KG1 (cell line): ENCODE data around the gene CACNB2.
"Not testable (repeated sequence)": the region's sequence is repeated elsewhere in the genome, so short reads cannot be mapped to it uniquely, and the experiment has no call there.

Experiments
- DNase-seq: peaks from one replicate; lab custom pipeline; 2025; lab: John Stamatoyannopoulos, UW

Gene CACNB2

DNA sequence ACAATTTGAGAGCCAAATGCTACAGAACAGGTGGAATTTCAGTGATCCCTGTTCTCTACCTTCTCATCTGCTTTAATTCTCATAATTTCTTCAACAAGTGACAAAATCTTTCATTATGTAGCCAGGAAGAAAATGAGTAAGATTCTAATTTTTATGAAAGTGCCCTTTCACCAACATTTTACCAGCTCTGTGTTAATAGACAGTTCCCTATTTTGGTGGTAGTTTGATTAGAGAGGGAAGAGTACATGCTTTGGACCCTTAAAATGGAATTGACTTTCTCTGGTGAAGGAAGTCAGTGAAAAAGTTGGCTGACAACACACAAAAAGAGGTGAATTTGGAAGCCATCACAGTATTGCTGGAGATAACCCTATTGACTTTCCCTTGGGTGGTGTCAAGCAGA, 61.7 kb downstream of the CACNB2 start:
- no peak for DNase-seq

DNA sequence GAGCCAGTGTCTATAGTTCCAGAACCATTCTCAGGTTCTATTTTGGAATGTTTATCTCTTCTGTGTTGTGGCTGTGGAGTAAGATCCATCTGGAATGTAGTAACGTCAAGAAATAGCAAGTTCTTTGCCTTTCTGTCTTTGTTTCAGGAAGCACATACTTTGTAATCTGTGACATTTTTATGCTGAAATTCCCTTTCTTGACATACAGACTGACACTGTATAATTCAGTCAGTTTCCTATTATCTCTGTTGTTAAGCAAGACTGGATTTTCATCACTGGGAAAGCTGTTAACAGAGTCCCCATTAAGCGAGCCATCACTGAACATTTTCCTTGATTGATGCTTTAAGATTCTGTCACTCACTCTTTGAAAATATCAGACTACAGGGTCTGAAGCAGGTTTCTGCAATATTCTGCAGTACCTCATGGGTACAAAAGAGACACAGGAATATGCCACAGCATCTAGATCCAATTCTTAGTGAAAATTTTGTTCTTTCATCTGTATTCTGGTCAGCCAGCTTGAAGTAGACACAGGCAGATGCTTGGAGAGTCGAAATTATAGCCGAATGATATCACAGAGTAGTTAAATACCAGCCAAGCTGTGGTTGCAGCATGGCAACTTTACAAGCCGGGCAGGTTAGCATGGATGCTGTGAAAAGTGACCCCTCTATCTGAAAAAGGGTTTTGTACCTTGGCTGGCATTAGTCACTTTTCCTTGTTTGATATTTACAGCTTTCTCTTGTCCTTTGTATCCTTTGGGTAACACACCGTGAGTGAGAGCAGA, 62.6 kb downstream of the CACNB2 start:
- no peak for DNase-seq

DNA sequence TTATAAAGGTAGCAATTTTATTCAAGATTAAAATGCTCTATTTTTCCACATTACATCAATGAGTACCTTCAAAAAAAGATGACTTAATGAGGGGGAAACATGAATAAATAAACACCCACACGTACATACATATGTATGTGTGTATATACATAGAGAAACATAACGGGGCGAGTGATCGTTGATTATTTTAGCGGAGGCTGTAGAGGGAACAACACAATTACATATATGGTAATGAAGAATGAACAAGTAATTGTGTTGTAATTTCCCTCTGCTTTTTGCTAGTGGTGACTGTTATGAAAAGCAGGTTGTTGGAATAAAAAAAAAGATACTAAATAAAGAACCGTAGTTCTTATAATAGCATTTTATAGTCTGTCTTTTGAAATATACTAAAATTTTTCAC, 63.2 kb downstream of the CACNB2 start:
- no peak for DNase-seq

DNA sequence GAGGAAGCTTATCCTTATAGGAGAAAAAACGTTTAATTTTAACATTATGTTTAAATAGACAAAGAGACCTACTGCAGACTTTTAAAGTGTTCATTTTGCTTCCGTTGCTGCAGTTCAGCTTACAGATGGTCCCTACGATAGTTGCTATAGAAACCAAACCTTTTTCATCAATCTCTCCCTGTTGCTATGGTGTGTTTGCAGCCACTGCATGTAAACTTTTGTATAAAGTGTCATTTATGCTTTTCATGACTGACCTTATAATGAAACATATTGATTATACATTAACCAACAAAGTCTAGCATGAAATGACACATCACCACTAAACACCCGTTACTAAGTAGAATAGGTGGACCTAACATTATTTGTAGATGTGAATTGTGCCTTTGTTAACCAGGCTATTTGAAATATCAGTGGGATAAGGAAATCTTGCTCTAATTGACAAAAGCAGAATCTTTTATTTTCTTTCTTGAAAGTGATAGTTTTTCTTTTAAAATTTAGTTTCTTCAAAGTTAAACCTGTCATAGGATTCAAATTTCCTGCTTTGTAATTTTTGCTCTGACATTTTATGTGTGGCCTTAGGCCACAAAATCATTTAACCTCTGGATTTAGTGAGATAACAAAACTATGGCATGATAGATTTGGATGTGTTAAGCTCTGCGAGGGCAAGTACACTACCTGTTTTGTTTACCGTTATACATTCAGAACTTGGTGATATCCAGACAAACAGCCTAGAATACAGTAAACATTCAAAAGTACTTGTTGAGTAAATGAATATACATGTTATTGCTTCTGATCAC, 64.0 kb downstream of the CACNB2 start:
- DNase-seq = no peak

DNA sequence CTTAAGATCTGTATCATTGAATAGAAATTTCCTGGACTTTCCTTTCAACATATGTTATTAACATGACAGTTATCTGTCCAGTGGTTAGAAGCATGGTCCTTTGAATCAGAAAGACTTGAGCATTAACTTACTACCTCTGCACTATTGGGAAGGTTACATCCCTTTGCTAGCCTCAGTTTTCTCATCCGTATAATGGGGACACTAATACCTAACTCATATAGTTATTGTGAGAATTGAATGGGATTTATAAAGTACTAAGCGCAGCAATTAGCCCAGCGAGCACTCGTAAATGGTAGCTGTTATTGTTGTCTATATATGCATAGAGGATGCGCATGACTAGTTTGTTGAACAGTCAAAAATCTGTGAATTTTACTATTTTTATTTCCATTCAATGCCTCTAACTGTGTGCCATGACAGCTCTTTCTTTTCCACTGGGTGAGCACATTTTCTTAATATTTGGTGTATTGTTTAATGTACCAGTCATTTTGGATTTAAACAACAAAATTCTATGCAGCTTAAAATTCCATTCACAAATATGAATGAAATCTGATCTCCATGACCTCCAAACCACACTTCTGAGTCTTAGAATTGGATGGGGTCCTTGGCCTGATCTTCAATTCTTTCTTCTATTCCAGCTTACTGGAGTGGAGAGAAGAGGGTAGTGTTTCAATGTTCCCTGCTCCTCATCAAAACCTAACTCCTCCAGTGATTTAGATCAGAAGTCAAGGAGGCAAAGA, 65.0 kb downstream of the CACNB2 start:
- DNase-seq = no peak

DNA sequence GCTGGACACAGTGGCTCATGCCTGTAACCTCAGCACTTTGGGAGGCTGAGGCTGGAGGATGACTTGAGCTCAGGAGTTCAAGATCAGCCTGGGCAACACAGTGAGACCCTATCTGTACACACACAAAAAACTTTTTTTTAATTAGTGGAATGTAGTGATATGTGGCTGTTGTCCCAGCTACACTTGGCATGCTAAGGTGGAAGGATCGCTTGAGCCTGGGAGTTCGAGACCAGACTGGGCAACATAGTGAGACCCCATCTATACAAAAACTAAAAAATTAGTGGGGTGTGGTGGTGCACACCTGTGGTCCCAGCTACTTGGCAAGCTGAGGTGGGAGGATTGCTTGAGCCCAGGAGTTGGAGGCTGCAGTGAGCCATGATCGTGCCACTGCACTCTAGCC, 68.0 kb downstream of the CACNB2 start:
- not testable (repeated sequence) for DNase-seq

DNA sequence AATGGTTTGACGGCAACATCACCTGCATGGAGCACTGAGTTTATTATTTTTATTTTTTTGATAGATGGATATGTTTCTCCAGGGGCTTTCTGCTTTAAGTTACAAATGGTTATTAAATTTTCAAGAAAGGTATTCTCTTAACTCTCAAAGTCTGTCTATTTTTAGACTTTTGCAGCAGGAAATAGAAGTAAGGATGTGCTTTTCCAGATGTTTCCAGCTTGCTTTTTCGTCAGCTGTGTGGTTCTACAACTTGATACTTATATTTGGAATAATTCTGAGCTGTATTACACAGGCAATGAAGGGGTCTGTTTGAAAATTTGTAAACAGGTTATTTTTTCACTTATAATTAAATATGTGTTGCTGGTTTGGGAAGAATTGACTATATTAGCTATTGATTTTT, 69.0 kb downstream of the CACNB2 start:
- no peak for DNase-seq

DNA sequence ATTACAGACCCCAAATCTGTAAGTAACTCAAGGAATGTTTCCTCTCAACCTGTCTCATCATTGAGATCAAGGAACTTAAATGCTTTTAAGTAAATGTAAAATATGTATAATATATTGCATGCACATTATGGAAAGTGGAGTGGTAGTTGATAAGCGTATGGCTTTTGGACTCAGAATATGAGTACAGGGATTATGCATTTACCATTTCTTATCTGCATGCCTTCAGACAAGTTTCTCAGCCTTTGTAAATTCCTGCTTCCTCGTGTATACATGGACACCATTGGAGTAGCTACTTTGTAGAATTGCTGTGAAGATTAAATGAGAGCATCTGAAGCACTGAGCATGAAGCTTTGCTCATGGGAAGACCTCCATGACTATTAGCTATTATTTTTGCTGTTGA, 70.5 kb downstream of the CACNB2 start:
- DNase-seq = no peak

DNA sequence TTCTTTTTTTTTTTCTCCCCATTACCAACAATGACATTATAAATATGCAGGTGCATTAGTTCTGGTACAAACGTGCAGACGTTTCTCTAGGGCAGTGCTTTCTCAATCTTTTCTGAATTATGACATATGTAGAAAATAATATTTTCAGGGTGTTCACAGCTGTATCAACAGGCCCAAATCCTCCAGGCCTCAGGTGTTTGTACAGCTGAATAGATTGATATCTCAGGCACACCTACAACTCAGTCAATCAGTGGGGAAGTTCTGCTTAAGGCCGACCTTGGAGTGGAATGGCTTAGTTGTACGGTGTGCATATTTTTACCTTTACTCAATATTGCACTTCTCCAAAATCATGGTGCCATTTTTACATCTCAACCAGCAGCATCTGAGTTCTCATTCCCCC, 71.6 kb downstream of the CACNB2 start:
- no peak for DNase-seq

DNA sequence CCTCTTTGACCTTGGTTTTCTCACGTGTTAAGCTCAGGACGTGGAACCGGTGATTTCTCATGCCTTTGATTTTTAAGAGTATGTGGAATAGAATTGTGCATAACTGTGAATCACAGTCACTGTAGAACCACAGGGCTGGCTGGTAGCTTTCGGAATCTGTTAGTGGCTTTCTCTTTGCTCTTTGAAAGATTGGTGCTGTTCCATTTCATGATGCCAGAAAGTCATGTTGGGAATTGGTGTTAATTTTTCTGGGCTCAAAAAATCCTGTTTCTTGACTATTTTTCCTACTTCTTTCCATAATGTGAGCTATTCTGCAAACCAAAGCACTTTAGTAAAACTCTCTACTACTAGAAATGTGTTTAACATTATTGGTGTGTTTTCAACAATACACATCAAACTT, 73.0 kb downstream of the CACNB2 start:
- no peak for DNase-seq

DNA sequence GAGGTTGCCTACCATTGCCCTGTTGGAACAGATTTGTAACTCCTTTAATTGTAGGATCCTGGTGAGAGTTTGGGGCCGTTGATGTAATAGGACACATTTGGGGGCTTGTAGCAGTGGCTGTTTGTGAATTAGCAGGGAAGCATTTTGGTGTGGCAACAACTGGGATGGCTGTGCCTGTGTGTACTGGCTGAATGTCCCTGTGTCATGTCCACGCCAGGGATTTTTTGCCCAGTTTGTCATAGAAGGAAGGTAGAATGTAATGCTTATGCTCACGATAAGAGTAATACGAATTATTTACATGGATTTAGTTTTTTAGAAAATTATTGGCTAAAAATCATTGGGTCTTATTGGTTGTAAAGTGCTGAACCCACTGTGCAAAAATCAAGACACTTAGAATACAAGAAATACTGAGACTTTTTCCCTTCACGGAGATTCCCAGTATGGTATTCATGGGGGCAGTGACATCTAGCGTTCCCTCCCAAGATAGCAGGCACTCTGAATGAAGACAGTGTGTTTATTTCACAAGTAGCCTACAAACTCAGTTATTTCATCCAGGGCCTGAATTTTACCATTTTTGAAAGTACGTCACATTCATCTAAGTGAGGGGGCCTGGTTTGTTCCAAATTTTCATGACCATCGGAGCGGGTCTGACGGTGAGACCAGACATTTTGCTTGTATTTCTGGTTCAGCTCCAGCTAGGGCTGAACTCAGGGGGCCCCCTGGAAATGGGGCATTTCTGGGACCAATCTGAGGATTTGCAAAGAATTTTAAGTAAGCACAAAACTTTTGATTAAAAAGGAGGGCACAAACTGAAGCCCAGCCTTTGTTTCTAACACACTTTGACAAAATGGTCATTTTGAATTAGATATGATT, 74.7 kb downstream of the CACNB2 start:
- DNase-seq = peak; percentile 19

DNA sequence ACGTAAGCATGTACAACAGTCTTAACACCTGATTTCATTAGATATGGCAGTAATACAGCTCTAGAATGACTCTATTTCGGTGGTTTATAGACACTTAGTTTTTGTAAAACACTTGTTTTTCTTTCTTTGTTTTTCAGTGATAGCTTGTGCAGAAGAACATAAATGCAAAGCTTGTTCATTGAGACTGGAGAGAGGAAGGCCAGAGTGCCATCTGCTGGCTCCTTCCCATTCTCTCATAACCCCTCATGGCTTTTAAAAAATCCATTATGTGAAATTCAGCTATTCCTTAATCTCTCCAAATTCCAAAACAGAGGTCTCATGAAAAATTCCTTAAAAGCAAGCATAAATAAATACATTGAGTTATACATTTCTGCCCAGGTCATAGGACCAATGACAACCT, 76.3 kb downstream of the CACNB2 start:
- DNase-seq = no peak

DNA sequence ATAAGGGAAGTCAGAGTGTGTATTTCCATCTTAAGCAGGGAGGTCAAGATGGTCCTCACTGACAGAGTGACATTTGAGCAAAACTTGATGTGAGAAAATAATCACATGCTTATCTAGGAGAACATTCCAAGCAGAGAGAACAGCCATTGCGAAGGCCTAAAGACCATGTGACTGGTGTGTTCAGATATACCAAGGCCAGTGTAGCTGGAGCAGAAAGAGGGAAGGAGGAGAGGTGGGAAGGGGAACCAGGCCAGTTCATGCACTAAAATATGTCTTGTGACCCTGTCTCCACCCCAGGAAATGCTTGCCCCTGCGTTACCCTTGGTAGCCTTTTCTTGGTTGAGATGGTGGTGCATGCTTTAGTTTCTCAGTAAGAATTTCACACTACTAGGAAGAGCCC, 77.4 kb downstream of the CACNB2 start:
- DNase-seq = no peak

DNA sequence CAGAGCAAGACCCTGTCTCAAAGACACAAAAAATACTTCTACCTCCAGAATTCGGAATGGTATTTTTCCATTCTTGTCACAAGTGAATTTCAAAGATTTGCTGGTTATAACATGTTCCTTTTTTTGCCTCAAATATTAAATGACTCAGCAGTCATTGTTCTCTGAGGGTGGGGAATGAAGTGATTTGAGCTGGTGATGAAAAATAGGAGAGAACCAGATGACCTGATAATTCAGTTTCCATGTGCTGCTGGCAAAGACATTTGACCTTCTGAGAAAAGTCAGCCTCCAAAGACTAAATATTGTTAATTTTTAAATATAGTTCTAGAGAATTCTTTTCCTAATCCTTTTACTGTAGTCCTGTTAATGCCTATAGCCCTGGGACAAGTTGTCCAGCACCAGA, 78.9 kb downstream of the CACNB2 start:
- no peak for DNase-seq

DNA sequence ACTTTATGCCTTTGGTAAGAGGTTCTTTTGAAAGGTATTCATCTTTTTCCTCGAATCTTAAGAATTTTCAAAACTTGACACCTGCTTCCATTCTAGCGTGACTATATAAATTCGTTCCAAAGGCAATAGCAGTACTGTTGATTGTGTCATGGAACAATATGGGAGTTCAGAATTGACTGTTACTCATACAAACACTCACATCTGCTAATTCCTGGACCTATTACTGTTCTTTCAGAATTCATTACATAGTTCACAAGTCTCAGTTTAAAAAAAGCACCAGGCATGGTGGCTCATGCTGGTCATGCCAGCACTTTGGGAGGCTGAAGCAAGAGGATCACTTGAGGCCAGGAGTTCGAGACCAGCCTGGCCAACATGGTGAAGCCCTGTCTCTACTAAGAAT, 80.9 kb downstream of the CACNB2 start:
- no peak for DNase-seq

DNA sequence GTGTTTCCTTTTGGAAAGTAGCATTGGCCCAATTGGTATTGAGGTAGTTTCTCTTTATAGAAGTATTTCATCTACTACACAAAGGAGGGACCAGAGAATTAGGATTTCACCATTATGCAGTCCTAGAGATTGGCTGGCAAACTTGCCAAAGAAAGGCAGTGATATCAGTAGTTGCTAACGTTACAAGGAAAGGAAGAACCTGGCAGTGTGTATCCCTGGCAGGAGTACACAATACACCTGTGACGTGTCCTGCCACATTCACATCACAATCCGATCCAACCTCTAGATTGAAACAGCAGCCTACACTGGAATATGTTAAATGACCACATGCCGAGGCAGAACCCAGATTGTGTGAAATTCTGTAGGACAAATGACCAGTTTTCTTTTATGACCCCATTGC, 81.7 kb downstream of the CACNB2 start:
- no peak for DNase-seq

DNA sequence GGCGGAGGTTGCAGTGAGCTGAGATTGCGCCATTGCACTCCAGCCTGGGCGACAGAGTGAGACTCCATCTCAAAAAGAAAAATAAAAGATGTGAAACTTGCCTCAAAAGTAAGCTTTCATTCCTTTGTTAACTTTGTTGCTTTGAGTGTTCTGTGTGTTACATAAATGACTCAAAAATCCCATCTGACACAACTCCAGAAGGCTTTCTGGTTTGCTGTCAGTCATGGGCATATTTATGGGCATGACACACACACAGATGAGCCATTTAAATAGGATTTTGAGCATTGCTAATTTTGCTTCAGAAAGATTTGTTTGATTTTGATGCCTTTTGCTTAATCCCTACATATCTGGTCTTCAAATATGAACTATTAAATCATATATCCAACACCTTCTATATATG, 82.6 kb downstream of the CACNB2 start:
- DNase-seq = no peak

DNA sequence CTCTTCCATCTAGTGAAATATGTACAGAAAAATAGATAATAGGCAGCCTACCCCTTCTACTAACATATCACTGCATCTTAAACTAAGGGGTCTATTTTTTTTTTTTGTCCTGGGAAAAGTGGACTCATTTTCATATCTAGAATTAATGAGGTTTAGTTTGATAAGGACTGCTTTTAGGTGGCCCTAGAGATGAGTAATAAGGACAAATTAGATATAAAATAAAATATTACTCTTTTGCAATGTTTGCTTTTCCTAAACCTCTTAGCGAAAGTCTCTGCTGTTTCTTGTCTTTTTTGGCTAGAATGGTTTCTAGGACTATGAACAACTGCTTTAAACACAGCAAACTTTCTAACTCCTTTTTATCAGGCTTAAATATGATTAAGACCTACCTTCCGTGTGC, 83.7 kb downstream of the CACNB2 start:
- DNase-seq = no peak

DNA sequence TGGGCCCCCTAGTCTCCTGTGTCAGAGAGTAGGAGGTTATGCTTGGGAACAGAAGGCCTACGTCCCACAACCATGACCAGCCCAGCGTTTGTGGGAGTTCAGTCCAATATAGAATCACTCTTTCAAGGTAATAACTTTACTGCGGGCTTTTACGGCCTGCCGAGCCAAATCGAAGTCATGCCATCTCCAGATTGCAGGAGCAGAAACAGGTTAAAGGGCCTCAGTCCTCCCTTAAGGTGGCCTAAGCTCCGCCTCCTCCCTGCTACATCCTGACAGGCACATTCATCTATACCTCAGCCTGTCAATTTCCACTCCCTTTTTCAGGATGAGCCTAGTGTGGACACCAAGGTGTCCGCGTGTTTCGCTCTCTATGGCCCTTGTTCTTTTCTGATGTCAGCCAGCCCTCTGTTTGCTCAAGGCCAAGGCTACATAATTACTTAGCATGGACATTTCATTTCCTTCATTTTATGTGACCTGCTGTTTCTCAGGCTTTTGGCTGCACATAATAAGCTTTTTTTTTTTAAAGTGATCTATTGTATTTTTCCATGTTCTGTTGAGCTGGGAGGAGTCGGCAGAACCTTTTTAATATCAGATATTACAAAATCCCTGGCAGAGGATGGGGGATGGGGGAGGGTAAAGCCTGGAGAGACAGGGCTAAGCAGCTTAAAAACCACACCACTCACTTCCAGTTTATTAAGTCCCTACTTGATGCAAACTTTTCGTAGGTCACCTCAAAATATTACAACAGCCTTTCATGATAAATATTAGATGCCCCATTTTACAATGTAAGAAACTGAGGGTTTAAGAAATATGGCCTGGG, 84.6 kb downstream of the CACNB2 start:
- no peak for DNase-seq

DNA sequence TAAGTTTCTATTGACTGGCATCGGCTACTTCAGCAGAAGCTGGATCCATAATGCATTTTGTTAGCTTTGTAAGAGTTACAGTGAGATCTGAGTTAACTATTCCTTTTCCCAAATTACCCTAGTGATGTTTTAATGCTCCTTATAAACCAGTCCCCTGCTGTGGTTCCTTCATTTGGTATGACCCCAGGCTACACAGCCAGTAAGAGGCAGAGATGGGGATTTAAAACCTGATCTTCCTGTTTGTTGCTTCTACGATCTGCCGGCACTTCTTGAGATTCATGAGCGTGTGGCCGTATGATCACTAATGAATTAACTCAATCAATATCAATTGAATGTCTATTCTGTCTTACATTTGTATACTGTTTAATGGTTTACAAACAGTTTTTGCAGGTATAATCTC, 86.1 kb downstream of the CACNB2 start:
- no peak for DNase-seq

DNA sequence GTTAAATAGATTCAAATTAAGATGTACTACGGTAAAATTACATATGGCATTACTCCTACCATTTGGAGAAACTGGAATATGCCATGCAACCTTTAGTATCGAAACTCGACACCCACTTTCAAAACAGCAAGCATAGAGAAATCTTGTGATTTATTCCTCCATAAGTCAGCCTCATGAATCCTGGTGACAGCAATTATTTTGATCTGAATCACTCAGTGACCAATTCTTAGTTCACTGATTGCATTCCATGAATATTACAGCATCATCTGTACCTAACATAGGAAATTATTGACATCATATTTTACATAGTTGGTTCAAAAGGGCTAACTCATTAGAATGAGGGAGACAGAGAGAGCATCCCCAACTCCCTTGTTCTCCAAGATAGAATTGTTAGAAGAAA, 89.6 kb downstream of the CACNB2 start:
- no peak for DNase-seq
